NOMO-1 treated with DMSO at 0.1 percent for 48 hours (cell line): ENCODE data around the gene NELL1.

Experiments used
- DNase-seq: peaks from one replicate; lab custom pipeline; 2025; ENCODE audit not compliant: unreplicated experiment; lab: John Stamatoyannopoulos, UW

Gene NELL1

GRCh38 chr11:21402274-21402673, 732.9 kb downstream of the NELL1 start:
- no peak for DNase-seq

- DNase-seq, result no peak
These were observed 733.7 kb downstream of the NELL1 start for GRCh38 chr11:21403069-21403468.

- DNase-seq, result no peak
These were observed 736.0 kb downstream of the NELL1 start for GRCh38 chr11:21405422-21405821.

- no peak for DNase-seq
These were observed 741.1 kb downstream of the NELL1 start for GRCh38 chr11:21410513-21410912.

- no peak for DNase-seq
These were observed 741.7 kb downstream of the NELL1 start for GRCh38 chr11:21411104-21411503.

GRCh38 chr11:21411597-21411996, 742.2 kb downstream of the NELL1 start:
- DNase-seq, result no peak

GRCh38 chr11:21412652-21413383, 743.4 kb downstream of the NELL1 start:
- no peak for DNase-seq

- no peak for DNase-seq
These were observed 745.6 kb downstream of the NELL1 start for GRCh38 chr11:21414953-21415352.

GRCh38 chr11:21415606-21416005, 746.2 kb downstream of the NELL1 start:
- no peak for DNase-seq

GRCh38 chr11:21421711-21422329, 752.4 kb downstream of the NELL1 start:
- DNase-seq, result no peak

- no peak for DNase-seq
These were observed 757.5 kb downstream of the NELL1 start for GRCh38 chr11:21426931-21427330.

- DNase-seq, result no peak
These were observed 758.3 kb downstream of the NELL1 start for GRCh38 chr11:21427726-21428125.

GRCh38 chr11:21428796-21429195, 759.4 kb downstream of the NELL1 start:
- no peak for DNase-seq

- DNase-seq, result no peak
These were observed 760.0 kb downstream of the NELL1 start for GRCh38 chr11:21429401-21429800.

- DNase-seq, result no peak
These were observed 761.2 kb downstream of the NELL1 start for GRCh38 chr11:21430537-21430936.

- no peak for DNase-seq
These were observed 777.7 kb downstream of the NELL1 start for GRCh38 chr11:21446939-21447590.

GRCh38 chr11:21447871-21448270, 778.5 kb downstream of the NELL1 start:
- no peak for DNase-seq

GRCh38 chr11:21456186-21456585, 786.8 kb downstream of the NELL1 start:
- DNase-seq, result no peak

- DNase-seq, result no peak
These were observed 790.7 kb downstream of the NELL1 start for GRCh38 chr11:21460082-21460481.

- no peak for DNase-seq
These were observed 792.3 kb downstream of the NELL1 start for GRCh38 chr11:21461701-21462100.

GRCh38 chr11:21464601-21465193, 795.3 kb downstream of the NELL1 start:
- DNase-seq, result no peak

- DNase-seq, result no peak
These were observed 795.8 kb downstream of the NELL1 start for GRCh38 chr11:21465203-21465602.
